Activated T-cell treated with anti-CD3 and anti-CD28 coated beads, Interleukin-2, amount 50 U/mL, for 72 hours (primary cell): ENCODE data around the gene ANKRD63. TPM values are rescaled to one million over a fixed set of nuclear protein-coding genes. Genes with fewer than 3 reads are reported as not detected.

Experiments used
- ATAC-seq, 2 donors: fragments of 150-1000 bp; cut with Tn5 transposase; replicated peaks in 1 of 2; 2 replicates each; pipeline ENCODE4 v1.10.0; 2021; ENCODE audit warnings: moderate library complexity in 2 of 2, mild to moderate bottlenecking in 1 of 2
- DNase-seq, 2 donors: peaks; one replicate each; pipeline ENCODE4 v3.0.0; 2021 to 2022; ENCODE audit warnings: mixed read lengths in 1 of 2
- H3K27ac Mint-ChIP-seq: one replicate; pipeline ENCODE4 v1.8.0; 2022; ENCODE audit warnings: mild to moderate bottlenecking, moderate library complexity, mixed read lengths
- H3K27me3 Mint-ChIP-seq: one replicate; pipeline ENCODE4 v1.8.0; 2022; ENCODE audit warnings: low read depth, mixed read lengths
- H3K36me3 Mint-ChIP-seq, 2 donors: one replicate each; pipeline ENCODE4 v1.8.0; 2022; ENCODE audit warnings: mixed read lengths in 2 of 2, mild to moderate bottlenecking in 1 of 2; ENCODE audit not compliant: insufficient read depth in 2 of 2
- H3K4me1 Mint-ChIP-seq: one replicate; pipeline ENCODE4 v1.8.0; 2022; ENCODE audit warnings: low read depth, mixed read lengths
- H3K4me3 Mint-ChIP-seq, 2 donors: one replicate each; pipeline ENCODE4 v1.8.0; 2022; ENCODE audit warnings: mild to moderate bottlenecking in 2 of 2, mixed read lengths in 2 of 2, moderate library complexity in 2 of 2
- H3K9me3 Mint-ChIP-seq, 2 donors: one replicate each; pipeline ENCODE4 v1.8.0; 2022; ENCODE audit warnings: mixed read lengths in 2 of 2
- total RNA-seq, 2 donors: library from RNA; stranded (reverse); gene quantifications; one replicate each; pipeline ENCODE4 v1.2.3, GENCODE V29; 2022

The ANKRD63 gene
- total RNA-seq, 2 donors from 2014 or later: not detected

DNA sequence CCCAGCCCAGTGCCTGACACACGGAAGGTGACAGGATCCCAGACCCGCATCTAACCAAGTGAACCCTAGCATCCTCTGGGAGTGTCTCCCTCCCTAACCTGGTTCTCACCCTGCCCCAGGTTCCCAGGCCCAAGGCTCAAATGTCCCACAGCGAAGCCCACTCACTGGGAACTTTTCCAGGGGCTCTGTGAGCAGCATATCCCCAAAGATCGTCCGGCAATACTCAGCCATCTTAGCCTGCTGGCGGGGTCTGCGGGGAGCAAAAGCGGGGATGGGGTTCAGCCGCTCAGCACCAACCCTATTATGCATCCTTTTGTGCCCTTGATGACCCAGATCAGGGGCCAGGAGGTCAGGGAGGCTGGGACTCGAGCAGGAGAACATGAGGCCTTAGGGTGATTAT is 14.5 kb upstream of the ANKRD63 start:
- Mint-ChIP-seq H3K36me3 (peaks cover 5 to 16% of the 10 kb centered on the region in 2 donors), H3K4me1 (no peaks in the 10 kb centered on the region)

DNA sequence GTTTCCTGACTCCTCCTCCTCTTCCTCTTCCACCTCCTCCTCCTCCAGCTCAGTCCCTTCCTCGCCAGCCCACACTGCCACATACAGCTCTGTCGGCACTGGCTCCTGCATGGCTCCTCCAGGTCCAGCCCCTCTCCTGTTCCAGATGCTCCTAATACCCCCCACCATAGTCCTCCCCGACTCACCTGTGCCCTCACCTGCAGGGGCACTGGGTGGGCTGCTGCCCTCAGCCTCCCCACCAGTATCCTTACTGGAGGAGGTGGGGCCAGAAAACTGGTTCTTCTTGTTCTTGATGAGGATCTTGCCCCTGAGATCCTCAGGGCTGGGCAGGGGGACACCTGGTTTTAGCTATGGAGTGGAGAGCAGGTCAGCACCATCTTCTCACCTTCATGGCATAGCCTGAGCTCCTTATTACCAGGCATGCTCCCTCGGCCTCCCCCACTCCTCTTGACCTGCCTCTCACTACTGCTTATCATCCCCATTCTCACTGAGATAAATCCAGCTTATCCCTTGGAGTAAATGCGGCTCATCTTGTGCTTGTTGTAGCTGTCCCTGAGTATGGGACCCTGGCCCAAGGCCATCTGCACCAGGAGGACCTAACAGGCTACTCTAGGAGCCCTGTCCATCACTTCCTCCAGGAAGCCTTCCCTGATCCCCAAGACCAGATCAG is 13.8 kb upstream of the ANKRD63 start:
- Mint-ChIP-seq H3K4me1 (no peaks in the 10 kb centered on the region), H3K27me3 (no peaks in the 10 kb centered on the region), H3K27ac (peak overlapping the region; percentile 67), H3K36me3 (peaks cover 5 to 16% of the 10 kb centered on the region in 2 donors), H3K9me3 (peaks cover 0 to 2% of the 10 kb centered on the region in 2 donors), H3K4me3 (no peak overlapping the region)
- no peak for DNase-seq
- ATAC-seq: no peak

More for the DNA sequence above, 14.5 kb upstream of the ANKRD63 start:
- Mint-ChIP-seq H3K4me3 (no peak overlapping the region), H3K27ac (no peak overlapping the region), H3K27me3 (no peaks in the 10 kb centered on the region), H3K9me3 (peaks cover 0 to 2% of the 10 kb centered on the region in 2 donors)
- ATAC-seq: no peak
- DNase-seq: no peak

DNA sequence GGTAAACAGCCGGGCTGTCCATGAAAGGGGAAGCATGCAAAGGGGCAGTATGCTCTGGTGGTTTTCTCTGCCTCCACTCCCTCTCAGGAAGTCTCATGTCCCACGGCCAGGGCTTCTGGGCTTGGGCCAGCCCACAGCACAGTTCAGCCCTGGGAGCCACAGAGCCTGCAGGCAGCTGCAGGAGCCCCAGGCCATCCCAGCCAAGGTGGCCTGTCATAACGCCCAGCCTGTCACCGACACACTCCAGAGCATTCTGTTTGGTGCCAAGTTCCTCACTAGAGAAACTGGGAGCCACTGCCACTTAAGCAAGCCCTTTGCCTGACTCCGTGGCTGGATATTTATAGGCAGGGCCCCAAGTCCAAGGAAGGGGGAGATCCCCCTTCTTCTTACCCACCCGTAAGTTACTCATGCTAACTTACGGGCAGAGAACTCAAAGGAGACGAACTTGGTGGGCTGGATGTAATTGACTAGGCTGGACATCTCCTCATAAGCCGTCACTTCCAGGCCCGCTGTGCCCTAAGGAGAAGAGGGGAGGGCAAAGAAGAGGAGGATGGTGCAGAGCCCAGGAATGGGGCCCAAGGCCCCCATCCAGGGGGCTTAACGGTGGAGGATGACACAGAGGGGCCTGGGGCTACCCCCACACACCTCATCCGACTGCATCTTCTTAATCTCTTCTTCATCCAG is 13.2 kb upstream of the ANKRD63 start:
- ATAC-seq (no peak), DNase-seq (no peak)
- Mint-ChIP-seq H3K27me3 (no peaks in the 10 kb centered on the region), H3K4me3 (no peak overlapping the region), H3K9me3 (peaks cover 0 to 2% of the 10 kb centered on the region in 2 donors), H3K27ac (no peak overlapping the region), H3K4me1 (no peaks in the 10 kb centered on the region), H3K36me3 (peaks cover 4 to 13% of the 10 kb centered on the region in 2 donors)

DNA sequence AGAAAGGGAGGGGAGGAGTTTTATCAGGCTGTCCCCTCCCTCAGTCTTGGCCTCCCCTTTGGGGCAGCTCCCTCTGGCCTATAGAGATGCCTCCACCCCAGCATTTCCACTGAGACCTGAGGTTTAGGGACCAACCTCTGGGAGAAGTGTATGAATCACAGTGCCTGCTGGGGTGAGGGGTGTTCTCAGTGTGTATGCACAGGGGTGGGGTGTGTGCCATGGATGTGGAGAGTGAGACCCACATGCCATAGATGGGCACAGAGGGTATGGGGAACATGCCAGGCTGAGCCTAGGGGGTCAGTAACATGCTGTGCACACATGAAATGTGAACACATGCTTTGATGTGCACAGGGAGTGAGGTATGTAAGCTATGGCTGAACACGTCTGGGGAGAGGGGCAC is 12.4 kb upstream of the ANKRD63 start:
- DNase-seq (no peak), ATAC-seq (no peak)
- Mint-ChIP-seq H3K27ac (no peak overlapping the region), H3K4me1 (no peaks in the 10 kb centered on the region), H3K36me3 (peaks cover 4 to 9% of the 10 kb centered on the region in 2 donors), H3K4me3 (no peak overlapping the region), H3K9me3 (no peaks in the 10 kb centered on the region), H3K27me3 (no peaks in the 10 kb centered on the region)

DNA sequence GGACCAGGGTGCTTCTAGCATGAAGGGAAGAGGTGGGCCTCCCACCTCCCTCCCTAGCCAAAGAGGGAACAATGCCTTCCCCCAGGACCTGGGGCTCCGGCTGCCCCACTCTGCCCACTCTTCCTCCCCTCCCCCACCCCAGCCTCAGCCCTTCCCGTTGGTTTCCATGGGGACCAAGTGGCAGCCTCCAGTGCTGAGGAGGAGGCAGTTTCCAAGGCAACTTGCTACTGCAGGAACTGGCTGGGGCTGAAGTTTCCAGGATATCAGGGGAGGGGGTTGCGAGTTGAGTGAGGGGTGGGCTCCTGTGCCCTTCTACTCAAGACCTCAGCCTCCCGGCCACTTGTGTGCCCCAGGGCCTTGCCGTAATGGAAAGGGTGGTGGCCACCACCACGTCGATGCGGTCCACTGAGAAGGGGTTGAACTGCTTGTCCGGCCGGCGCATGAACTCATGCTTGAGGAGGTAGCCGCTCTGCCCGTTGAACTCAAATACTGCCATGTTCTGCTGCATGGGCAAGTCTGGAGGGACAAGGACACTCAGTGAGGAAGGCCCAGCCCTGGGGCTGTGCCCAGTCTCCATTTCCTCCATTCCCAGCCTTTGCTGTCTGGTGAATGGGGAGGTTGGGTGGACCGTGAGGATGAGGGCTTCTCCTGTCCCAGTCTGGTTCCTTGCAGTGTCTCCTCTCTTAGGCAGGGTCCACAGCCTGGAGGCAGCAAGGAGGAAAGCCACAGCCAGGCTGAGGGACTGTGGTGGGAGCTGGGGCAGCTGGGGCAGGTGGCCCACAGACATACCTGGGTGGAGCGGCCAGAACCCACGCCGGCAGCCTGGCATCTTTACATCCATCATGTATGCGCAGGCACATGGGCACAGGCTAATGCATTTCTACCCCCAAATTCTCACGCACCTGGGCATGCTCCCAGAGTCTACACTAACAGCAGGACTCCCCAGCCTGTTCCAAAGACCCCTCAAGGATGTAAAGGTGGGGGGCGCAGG is 11.3 kb upstream of the ANKRD63 start:
- H3K27me3 Mint-ChIP-seq: no peaks in the 10 kb centered on the region
- no peak overlapping the region for H3K27ac Mint-ChIP-seq
- H3K4me3 Mint-ChIP-seq: no peak overlapping the region
- H3K9me3 Mint-ChIP-seq: no peaks in the 10 kb centered on the region
- DNase-seq: no peak
- H3K36me3 Mint-ChIP-seq: peaks cover under 1 to 1% of the 10 kb centered on the region in 2 donors
- no peaks in the 10 kb centered on the region for H3K4me1 Mint-ChIP-seq
- no peak for ATAC-seq

DNA sequence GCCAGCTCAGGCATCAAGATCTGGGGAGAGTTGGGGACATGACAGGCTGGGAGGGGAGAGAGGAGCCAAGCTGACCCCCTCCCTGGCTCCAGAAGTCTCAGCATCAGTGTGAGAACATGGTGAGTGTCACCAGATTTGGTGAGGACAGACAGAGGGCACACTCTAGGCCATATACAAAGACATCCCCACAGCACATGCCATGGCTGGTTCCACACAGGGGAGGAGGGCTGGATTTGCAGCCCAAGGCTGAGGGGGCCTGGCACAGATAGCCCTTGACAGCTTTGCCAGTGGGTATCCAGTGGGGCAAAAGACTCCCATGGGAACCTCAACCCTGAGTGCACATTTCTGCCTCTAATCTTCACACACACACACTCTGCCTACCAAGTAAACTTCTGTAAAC is 10.1 kb upstream of the ANKRD63 start:
- ATAC-seq (no peak), DNase-seq (no peak)
- no peak overlapping the region for H3K27ac Mint-ChIP-seq
- no peaks in the 10 kb centered on the region for H3K27me3 Mint-ChIP-seq
- H3K9me3 Mint-ChIP-seq: no peaks in the 10 kb centered on the region
- no peaks in the 10 kb centered on the region for H3K4me1 Mint-ChIP-seq
- no peaks in the 10 kb centered on the region for H3K36me3 Mint-ChIP-seq
- no peak overlapping the region for H3K4me3 Mint-ChIP-seq

DNA sequence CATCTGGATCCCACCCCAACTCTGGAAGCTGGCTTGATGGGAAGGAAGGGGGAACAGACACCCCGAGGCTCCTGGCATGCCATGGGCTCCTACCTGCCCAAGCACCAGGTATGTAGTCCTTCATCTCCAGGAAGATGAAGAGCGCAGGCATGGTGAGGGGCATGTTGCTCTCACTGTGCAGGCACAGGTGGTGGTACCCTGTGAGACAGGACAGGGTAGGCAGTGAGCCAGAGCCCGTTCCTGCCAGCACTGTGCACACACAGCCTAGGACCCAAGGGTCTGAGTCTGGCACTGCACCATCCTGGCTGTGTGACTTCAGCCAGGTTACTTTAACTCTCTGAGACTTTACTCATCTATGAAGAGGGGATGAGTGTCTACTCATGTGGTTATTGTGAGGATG is 9.4 kb upstream of the ANKRD63 start:
- no peak overlapping the region for H3K4me3 Mint-ChIP-seq
- ATAC-seq: no peak
- no peaks in the 10 kb centered on the region for H3K27me3 Mint-ChIP-seq
- no peaks in the 10 kb centered on the region for H3K4me1 Mint-ChIP-seq
- no peak for DNase-seq
- H3K9me3 Mint-ChIP-seq: no peaks in the 10 kb centered on the region
- H3K27ac Mint-ChIP-seq: no peak overlapping the region
- H3K36me3 Mint-ChIP-seq: no peaks in the 10 kb centered on the region

DNA sequence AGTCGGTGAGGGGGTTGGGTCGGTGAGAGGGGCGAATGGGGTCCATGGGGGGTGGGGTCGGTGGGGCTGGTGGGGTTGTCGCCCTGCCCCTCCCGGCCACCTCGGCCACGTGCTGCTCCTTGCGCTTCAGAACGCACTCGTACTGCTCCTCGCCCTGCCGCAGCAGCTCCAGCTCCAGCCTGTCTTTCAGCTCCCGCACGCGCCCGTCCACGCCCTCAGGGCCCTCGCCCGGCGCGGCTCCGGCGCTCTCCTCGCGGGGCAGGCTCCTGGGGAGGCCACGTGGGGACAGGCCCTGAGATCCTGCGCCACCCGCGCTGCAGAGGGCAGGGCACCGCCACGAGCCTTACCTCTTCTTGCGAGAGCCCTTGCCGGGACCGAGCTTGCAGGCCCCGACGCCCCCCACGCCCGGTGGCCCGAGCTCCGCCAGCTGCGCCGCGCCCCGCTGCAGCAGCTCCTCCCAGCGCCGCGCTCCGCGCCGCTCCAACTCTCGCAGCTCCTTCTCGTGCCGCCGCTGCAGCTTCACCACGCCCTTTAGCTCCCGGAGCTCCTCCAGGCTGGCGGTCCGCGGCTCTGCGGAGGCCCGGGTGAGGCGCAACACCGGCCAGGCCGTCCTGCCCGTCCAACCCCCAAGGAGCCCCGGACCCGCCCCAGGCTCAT is 8.2 kb upstream of the ANKRD63 start:
- no peak overlapping the region for H3K27ac Mint-ChIP-seq
- no peak for ATAC-seq
- no peaks in the 10 kb centered on the region for H3K36me3 Mint-ChIP-seq
- H3K9me3 Mint-ChIP-seq: no peaks in the 10 kb centered on the region
- no peaks in the 10 kb centered on the region for H3K4me1 Mint-ChIP-seq
- no peaks in the 10 kb centered on the region for H3K27me3 Mint-ChIP-seq
- no peak overlapping the region for H3K4me3 Mint-ChIP-seq
- no peak for DNase-seq

DNA sequence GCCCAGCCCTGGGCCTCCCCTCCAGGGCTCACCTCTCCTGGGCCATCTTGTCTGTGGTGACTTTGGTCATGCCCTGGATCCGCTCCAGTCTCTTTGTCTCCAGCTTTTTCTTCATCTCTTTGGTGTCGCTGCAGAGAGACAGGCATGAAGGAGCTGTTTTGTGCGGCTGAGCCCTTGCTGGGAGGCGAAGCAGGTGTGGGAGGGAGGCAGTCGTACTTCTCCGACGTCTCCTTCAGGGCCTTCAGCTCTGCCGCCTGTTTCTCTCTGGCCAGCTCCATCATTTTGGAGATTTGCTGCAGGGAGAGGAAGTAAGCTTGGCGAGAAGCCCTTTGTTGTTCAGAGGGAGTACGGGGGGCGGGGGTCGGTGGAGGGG is 7.7 kb upstream of the ANKRD63 start:
- no peak for ATAC-seq
- H3K4me1 Mint-ChIP-seq: no peaks in the 10 kb centered on the region
- no peak overlapping the region for H3K27ac Mint-ChIP-seq
- H3K36me3 Mint-ChIP-seq: no peaks in the 10 kb centered on the region
- H3K27me3 Mint-ChIP-seq: no peaks in the 10 kb centered on the region
- no peak for DNase-seq
- no peak overlapping the region for H3K4me3 Mint-ChIP-seq
- no peaks in the 10 kb centered on the region for H3K9me3 Mint-ChIP-seq

DNA sequence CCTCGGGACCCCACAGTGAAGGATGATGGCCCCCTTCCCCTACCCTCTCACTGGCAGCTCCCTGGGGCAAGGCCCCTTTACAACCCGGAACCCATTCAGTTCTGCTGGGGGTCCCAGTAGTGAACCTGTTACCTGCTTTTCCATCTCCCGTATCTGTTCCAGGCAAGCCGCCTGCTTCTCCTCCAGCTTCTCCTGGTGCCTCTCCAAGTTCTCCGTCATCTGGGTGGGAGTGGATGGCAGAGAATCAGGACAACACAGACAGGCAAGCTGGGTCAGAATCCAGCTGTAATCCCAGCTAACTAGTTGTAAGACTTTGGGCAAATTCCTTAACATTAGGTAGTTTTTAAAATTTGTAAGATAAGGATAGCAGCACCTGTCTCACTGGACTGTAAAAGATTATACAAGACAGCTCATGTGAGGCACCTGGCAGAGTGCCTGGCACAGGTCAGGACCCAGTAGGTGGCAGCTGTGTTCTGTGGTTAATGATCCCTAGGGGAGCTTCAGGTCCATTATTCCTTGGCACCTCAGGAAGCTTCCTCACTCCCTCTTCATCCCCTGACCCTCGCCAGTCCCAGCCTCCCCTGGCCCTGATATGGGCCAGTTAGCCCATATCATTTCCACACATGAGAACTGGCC is 6.4 kb upstream of the ANKRD63 start:
- no peak overlapping the region for H3K4me3 Mint-ChIP-seq
- H3K4me1 Mint-ChIP-seq: no peaks in the 10 kb centered on the region
- H3K27ac Mint-ChIP-seq: no peak overlapping the region
- no peaks in the 10 kb centered on the region for H3K9me3 Mint-ChIP-seq
- ATAC-seq: no peak
- no peaks in the 10 kb centered on the region for H3K36me3 Mint-ChIP-seq
- no peak for DNase-seq
- H3K27me3 Mint-ChIP-seq: no peaks in the 10 kb centered on the region

DNA sequence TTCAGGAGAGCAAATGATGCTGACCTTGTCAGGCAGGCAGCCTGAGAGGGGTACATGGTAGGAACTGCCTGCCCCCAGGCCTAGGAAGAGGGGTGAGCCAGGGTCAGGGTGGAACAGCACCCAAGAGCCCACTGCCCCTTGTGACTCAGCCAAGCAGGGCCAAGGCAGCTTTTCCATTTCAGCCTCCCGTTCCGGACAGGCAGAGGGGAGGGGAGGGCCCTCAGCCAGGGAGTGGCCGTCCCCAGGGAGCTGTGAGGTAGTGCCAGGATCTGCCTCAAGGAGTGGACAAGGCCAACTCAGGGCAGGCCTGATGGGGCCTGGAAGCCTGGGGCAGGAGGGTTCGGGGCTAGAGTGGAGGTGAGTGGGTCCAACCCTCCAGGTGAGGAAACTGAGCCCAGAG is 5.1 kb upstream of the ANKRD63 start:
- peaks cover 6% of the 10 kb centered on the region for H3K27me3 Mint-ChIP-seq
- no peak for ATAC-seq
- H3K27ac Mint-ChIP-seq: no peak overlapping the region
- H3K36me3 Mint-ChIP-seq: no peaks in the 10 kb centered on the region
- H3K4me1 Mint-ChIP-seq: no peaks in the 10 kb centered on the region
- H3K4me3 Mint-ChIP-seq: no peak overlapping the region
- DNase-seq: no peak
- H3K9me3 Mint-ChIP-seq: no peaks in the 10 kb centered on the region

DNA sequence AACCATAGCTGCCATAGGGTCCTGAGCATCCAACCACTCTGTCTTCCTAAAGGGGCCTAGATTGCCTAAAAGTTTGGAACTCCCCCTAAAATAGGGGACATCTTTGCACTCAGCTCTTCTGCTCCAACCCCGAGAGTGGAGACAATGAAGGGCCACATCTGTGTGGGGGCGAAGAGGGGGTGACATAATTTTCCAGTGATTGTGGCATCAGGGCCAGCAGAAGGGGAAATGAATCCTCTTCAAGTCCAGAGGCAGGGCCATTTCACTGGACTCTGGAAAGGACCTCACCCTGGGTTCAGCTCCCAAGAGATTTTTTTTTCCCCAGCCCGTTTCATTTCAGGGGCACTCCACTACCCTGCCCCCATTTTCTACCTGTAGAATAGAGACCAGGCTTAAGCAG is 4.6 kb upstream of the ANKRD63 start:
- no peak for ATAC-seq
- no peak for DNase-seq
- Mint-ChIP-seq H3K9me3 (no peaks in the 10 kb centered on the region), H3K27ac (no peak overlapping the region), H3K27me3 (peaks cover 6% of the 10 kb centered on the region), H3K4me3 (no peak overlapping the region), H3K4me1 (no peaks in the 10 kb centered on the region), H3K36me3 (no peaks in the 10 kb centered on the region)
